ENCODE measurements around the gene CELSR1. TPM values are rescaled to one million over a fixed set of nuclear protein-coding genes. Genes with fewer than 3 reads are reported as not detected.

CELSR1 gene
- total and polyA plus RNA-seq, 2 donors from 2014 or later = 15.7 to 49.9 TPM

DNA sequence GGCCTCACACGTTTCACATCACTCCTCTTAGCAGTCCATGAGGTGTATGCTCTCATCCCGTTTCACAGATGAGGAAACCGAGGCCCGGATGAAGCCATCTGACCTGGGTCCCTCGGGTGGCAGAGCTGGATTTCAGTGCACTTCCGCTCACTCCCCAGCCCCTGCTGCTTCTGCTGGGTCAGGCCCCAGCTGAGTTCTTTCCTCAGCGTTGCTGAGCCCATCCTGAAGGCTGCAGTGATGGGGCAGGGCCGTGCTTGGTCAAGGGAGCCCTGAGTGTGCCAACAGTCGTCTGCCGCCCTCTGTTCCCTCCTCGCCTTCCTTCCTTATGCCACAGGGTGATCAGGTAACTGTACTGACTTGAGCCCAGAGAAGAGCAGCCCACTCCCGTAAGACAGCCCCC is 189.8 kb downstream of the CELSR1 start:
- Histone ChIP-seq H3K9ac (ENCODE audit: low read length in 3 of 3) (no peak overlapping the region), H3K9me3 (ENCODE audit: control insufficient read depth in 2 of 3, insufficient read depth in 1 of 3, low read length in 3 of 3) (no peaks in the 10 kb centered on the region), H3K36me3 (ENCODE audit: control insufficient read depth in 2 of 3, insufficient read depth in 3 of 3, low read length in 3 of 3) (peaks cover 2 to 69% (median 47%) of the 10 kb centered on the region in 3 donors), H3K27ac (ENCODE audit: low read depth in 2 of 2, low read length in 2 of 2) (no peak overlapping the region), H3K27me3 (ENCODE audit: control insufficient read depth, insufficient read depth, low read length) (no peaks in the 10 kb centered on the region), H3K4me3 (ENCODE audit: low read length in 3 of 3) (no peak overlapping the region), H3K4me1 (ENCODE audit: control insufficient read depth in 2 of 3, insufficient read depth in 2 of 3, low read depth in 1 of 3, low read length in 3 of 3) (no peaks in the 10 kb centered on the region)
- FAIRE-seq (no peak), DNase-seq (peak in 1 of 5 donors; percentile 35)
- intact Hi-C loops (cut with DNase I) = no loop called here
- TF ChIP-seq, protein P1, sequence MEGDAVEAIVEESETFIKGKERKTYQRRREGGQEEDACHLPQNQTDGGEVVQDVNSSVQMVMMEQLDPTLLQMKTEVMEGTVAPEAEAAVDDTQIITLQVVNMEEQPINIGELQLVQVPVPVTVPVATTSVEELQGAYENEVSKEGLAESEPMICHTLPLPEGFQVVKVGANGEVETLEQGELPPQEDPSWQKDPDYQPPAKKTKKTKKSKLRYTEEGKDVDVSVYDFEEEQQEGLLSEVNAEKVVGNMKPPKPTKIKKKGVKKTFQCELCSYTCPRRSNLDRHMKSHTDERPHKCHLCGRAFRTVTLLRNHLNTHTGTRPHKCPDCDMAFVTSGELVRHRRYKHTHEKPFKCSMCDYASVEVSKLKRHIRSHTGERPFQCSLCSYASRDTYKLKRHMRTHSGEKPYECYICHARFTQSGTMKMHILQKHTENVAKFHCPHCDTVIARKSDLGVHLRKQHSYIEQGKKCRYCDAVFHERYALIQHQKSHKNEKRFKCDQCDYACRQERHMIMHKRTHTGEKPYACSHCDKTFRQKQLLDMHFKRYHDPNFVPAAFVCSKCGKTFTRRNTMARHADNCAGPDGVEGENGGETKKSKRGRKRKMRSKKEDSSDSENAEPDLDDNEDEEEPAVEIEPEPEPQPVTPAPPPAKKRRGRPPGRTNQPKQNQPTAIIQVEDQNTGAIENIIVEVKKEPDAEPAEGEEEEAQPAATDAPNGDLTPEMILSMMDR (IDR thresholded peaks at IDR 0.05; ENCODE audit: borderline replicate concordance, extremely low read depth, insufficient read depth) = no peak

DNA sequence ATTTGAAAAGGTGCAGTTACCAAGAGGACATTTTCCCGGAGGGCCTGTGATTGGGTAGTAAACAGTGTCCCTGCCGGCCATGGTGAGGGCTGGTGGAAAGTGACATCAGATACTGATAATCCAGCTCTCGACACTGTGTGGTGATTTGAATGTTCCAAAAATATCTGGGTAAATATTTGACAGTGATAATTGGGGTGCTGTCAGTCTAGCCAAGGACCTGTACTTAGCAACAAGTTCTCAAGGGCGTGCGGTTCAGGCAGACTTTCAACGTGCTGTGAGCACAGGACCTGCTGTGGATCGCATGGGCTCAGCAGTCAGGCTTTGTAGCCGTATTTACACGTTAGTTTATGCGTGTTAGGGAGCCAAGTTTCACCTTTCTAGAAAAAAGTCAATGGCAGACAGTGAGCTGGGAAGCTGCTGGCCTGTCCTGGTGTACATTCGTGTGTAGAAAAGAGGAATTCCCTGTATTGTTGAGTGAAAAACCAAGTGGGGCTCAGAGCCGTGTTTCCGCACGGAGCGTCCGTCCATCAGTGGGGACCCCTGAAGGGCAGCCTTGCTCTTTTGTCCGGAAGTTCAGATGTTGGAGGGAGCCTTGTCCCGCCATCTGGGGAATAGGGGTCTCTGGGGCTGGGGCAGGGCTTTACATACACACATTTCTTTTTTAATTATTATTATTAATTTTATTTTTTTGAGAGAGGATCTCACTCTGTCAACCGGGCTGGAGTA is 190.6 kb downstream of the CELSR1 start:
- Histone ChIP-seq H3K27ac (ENCODE audit: low read depth in 2 of 2, low read length in 2 of 2) (no peak overlapping the region), H3K36me3 (ENCODE audit: control insufficient read depth in 2 of 3, insufficient read depth in 3 of 3, low read length in 3 of 3) (peaks cover 2 to 66% (median 41%) of the 10 kb centered on the region in 3 donors), H3K9me3 (ENCODE audit: control insufficient read depth in 2 of 3, insufficient read depth in 1 of 3, low read length in 3 of 3) (no peaks in the 10 kb centered on the region), H3K4me1 (ENCODE audit: control insufficient read depth in 2 of 3, insufficient read depth in 2 of 3, low read depth in 1 of 3, low read length in 3 of 3) (no peaks in the 10 kb centered on the region), H3K27me3 (ENCODE audit: control insufficient read depth, insufficient read depth, low read length) (no peaks in the 10 kb centered on the region), H3K4me3 (ENCODE audit: low read length in 3 of 3) (no peak overlapping the region), H3K9ac (ENCODE audit: low read length in 3 of 3) (no peak overlapping the region)
- no peak for FAIRE-seq
- TF ChIP-seq, protein P1 (IDR thresholded peaks at IDR 0.05; ENCODE audit: borderline replicate concordance, extremely low read depth, insufficient read depth) = no peak
- peak in 1 of 5 donors; percentile 49 for DNase-seq
- intact Hi-C loops (cut with DNase I) = no loop called here

DNA sequence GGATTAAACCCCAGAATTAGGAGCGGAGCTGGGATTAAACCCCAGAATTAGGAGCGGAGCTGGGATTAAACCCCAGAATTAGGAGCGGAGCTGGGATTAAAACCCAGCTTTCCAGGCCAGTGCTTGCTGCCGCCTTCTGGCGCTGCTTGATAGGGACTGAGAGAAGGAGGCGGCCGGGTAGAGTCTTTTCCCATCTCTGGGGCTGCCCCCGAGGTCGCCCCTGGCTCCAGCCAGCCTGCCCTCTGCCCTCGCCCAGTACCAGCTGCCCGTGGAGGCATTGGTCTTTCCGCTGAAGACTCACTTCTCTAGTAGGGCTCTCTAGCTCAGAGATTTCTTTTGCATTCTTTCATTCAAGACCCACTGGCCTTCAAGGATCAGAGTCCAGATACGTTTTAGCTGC is 196.7 kb downstream of the CELSR1 start:
- intact Hi-C loops (cut with DNase I) = no loop called here
- peaks cover 5 to 48% (median 25%) of the 10 kb centered on the region in 3 donors for H3K36me3 ChIP-seq (ENCODE audit: control insufficient read depth in 2 of 3, insufficient read depth in 3 of 3, low read length in 3 of 3)
- no peak overlapping the region for H3K9ac ChIP-seq (ENCODE audit: low read length in 3 of 3)
- no peaks in the 10 kb centered on the region for H3K27me3 ChIP-seq (ENCODE audit: control insufficient read depth, insufficient read depth, low read length)
- H3K27ac ChIP-seq (ENCODE audit: low read depth in 2 of 2, low read length in 2 of 2) = no peak overlapping the region
- H3K4me3 ChIP-seq (ENCODE audit: low read length in 3 of 3) = peak overlapping the region in 1 of 3 donors; percentile 8
- DNase-seq (peak in 1 of 5 donors; percentile 47), FAIRE-seq (no peak)
- peaks cover 0 to 15% (median 4%) of the 10 kb centered on the region in 3 donors for H3K4me1 ChIP-seq (ENCODE audit: control insufficient read depth in 2 of 3, insufficient read depth in 2 of 3, low read depth in 1 of 3, low read length in 3 of 3)
- TF ChIP-seq, protein P1 (IDR thresholded peaks at IDR 0.05; ENCODE audit: borderline replicate concordance, extremely low read depth, insufficient read depth) = no peak
- H3K9me3 ChIP-seq (ENCODE audit: control insufficient read depth in 2 of 3, insufficient read depth in 1 of 3, low read length in 3 of 3) = no peaks in the 10 kb centered on the region

Data from kidney (tissue), 14 donors.